Activated B cell treated with CpG ODN at 0.5 μM for 24 hours (primary cell): Measurements from ENCODE around the gene PLS1. TPM values are rescaled to one million over a fixed set of nuclear protein-coding genes. Genes with fewer than 3 reads are reported as not detected.
A peak's percentile ranks its signal among the peaks of the same experiment; 100 is the strongest.
"Not testable (repeated sequence)": the region's sequence is repeated elsewhere in the genome, so short reads cannot be mapped to it uniquely, and the experiment has no call there.

ENCODE experiments used
- ATAC-seq: fragments of 200-7000 bp; cut with Tn5 transposase; one replicate; pipeline ENCODE4 v1.10.0; 2021; ENCODE audit warnings: low read depth, mild to moderate bottlenecking, moderate library complexity
- CTCF ChIA-PET: fragments of 350-600 bp; sonication (Branson Sonifier 250); formaldehyde crosslinking; loops from one replicate; lab custom pipeline; 2021; ENCODE audit warnings: antibody characterized with exemption; lab: Charles Lee
- POLR2A ChIA-PET: fragments of 350-600 bp; sonication (Branson Sonifier 250); formaldehyde crosslinking; loops from one replicate; lab custom pipeline; 2021; ENCODE audit warnings: antibody characterized with exemption; lab: Charles Lee
- DNase-seq: peaks from one replicate; pipeline ENCODE4 v3.0.0; 2022
- H3K27ac Mint-ChIP-seq: one replicate; pipeline ENCODE4 v1.8.0; 2020; ENCODE audit warnings: mixed read lengths
- H3K27me3 Mint-ChIP-seq: one replicate; pipeline ENCODE4 v1.8.0; 2021; ENCODE audit warnings: mixed read lengths
- H3K36me3 Mint-ChIP-seq: one replicate; pipeline ENCODE4 v1.8.0; 2021; ENCODE audit warnings: low read depth, mixed read lengths
- H3K4me1 Mint-ChIP-seq: one replicate; pipeline ENCODE4 v1.8.0; 2021; ENCODE audit warnings: mixed read lengths
- H3K4me3 Mint-ChIP-seq: one replicate; pipeline ENCODE4 v1.8.0; 2020; ENCODE audit warnings: mild to moderate bottlenecking, mixed read lengths
- H3K9me3 Mint-ChIP-seq: one replicate; pipeline ENCODE4 v1.8.0; 2020; ENCODE audit warnings: mixed read lengths
- CTCF ChIP-seq: fragments of 200-600 bp; IDR thresholded peaks from one replicate; pipeline ENCODE4 v1.8.0; 2022; ENCODE audit warnings: antibody characterized with exemption, mild to moderate bottlenecking
- intact Hi-C: fragments of 100-400 bp; cut with micrococcal nuclease; formaldehyde crosslinking; loops from one replicate; pipeline ENCODE4 v1.15.1; 2024
- total RNA-seq: library from RNA; stranded (reverse); gene quantifications from 2 replicates; pipeline ENCODE4 v1.2.3, GENCODE V29; 2022

Gene PLS1
- total RNA-seq = 0.66 and 0.91 TPM in 2 replicates

- ATAC-seq (peak; percentile 84), DNase-seq (peak; percentile 89)
- peaks cover 16% of the 10 kb centered on the region for H3K4me1 Mint-ChIP-seq
- no peaks in the 10 kb centered on the region for H3K36me3 Mint-ChIP-seq
- H3K27ac Mint-ChIP-seq = peak within 1 kb of the TSS; percentile 56
- TF ChIP-seq CTCF = no peak
- H3K27me3 Mint-ChIP-seq = peaks cover 12% of the 10 kb centered on the region
- intact Hi-C loops = loop anchor here (1.0 to 5.0 kb wide), 4 partner anchors 18 to 1376 kb away; partner anchors contain the start of genes ATR, DIPK2A, TRPC1 and U2SURP
- ChIA-PET CTCF (no interaction called here), POLR2A (interaction anchor here (0.6 to 4.4 kb wide), 3 partner anchors 18 to 449 kb away, joined by 3 to 27 read pairs (median 3); partner anchors contain the start of gene ATR)
- H3K9me3 Mint-ChIP-seq = no peaks in the 10 kb centered on the region
- H3K4me3 Mint-ChIP-seq = peak within 1 kb of the TSS; percentile 95
Observed at GRCh38 chr3:142595951-142596725, at the start of gene PLS1. PLS1 (plus strand) TSS chr3:142596393; CDS start chr3:142664238, 67,845 bp downstream.

- CTCF ChIA-PET = no interaction called here
- intact Hi-C loops = no loop called here
- H3K27me3 Mint-ChIP-seq = no peaks in the 10 kb centered on the region
- no peak overlapping the region for H3K27ac Mint-ChIP-seq
- peaks cover 58% of the 10 kb centered on the region for H3K36me3 Mint-ChIP-seq
- no peak overlapping the region for H3K4me3 Mint-ChIP-seq
- H3K9me3 Mint-ChIP-seq = no peaks in the 10 kb centered on the region
- DNase-seq (no peak), ATAC-seq (no peak)
- no peak for TF ChIP-seq CTCF
- POLR2A ChIA-PET = no interaction called here
- H3K4me1 Mint-ChIP-seq = no peaks in the 10 kb centered on the region
Observed at GRCh38 chr3:142549986-142550385, 46.2 kb upstream of the PLS1 start.

GRCh38 chr3:142552579-142552978 is 43.6 kb upstream of the PLS1 start:
- POLR2A ChIA-PET, CTCF ChIA-PET, H3K4me3 Mint-ChIP-seq: not testable (repeated sequence)

GRCh38 chr3:142553741-142554140 is 42.5 kb upstream of the PLS1 start:
- Mint-ChIP-seq H3K27me3 (no peaks in the 10 kb centered on the region), H3K4me1 (no peaks in the 10 kb centered on the region), H3K36me3 (peaks cover 69% of the 10 kb centered on the region), H3K27ac (no peak overlapping the region), H3K4me3 (no peak overlapping the region), H3K9me3 (no peaks in the 10 kb centered on the region)
- ChIA-PET POLR2A (no interaction called here), CTCF (no interaction called here)
- ATAC-seq (no peak), DNase-seq (no peak)
- intact Hi-C loops = no loop called here
- no peak for TF ChIP-seq CTCF

More at GRCh38 chr3:142552579-142552978, 43.6 kb upstream of the PLS1 start:
- H3K9me3 Mint-ChIP-seq, H3K27me3 Mint-ChIP-seq, H3K27ac Mint-ChIP-seq, H3K4me1 Mint-ChIP-seq, intact Hi-C loops, ATAC-seq, DNase-seq: not testable (repeated sequence)
- H3K36me3 Mint-ChIP-seq = peaks cover 76% of the 10 kb centered on the region

GRCh38 chr3:142560118-142560517 is 36.1 kb upstream of the PLS1 start:
- no peak overlapping the region for H3K4me3 Mint-ChIP-seq
- ChIA-PET POLR2A (no interaction called here), CTCF (no interaction called here)
- DNase-seq (no peak), ATAC-seq (no peak)
- no peak overlapping the region for H3K27ac Mint-ChIP-seq
- H3K4me1 Mint-ChIP-seq = no peaks in the 10 kb centered on the region
- H3K36me3 Mint-ChIP-seq = peaks cover 68% of the 10 kb centered on the region
- H3K9me3 Mint-ChIP-seq = no peaks in the 10 kb centered on the region
- TF ChIP-seq CTCF = no peak
- H3K27me3 Mint-ChIP-seq = no peaks in the 10 kb centered on the region
- intact Hi-C loops = loop anchor here (5.0 kb wide), 1 partner anchor 33 kb away; no protein-coding TSS in a partner anchor
